Karpas-422 (cell line): ENCODE results near the gene TANGO2. TPM values are rescaled to one million over a fixed set of nuclear protein-coding genes. Genes with fewer than 3 reads are reported as not detected.

Experiments
- DNase-seq: peaks from one replicate; pipeline ENCODE4 v3.0.0-alpha.2; 2015
- H2AFZ ChIP-seq: fragments of 200-600 bp; sonication (generic); 2 replicates; pipeline ENCODE4 v1.6.1; 2014; ENCODE audit warnings: antibody characterized with exemption, low read length, mixed read lengths
- H3K27ac ChIP-seq: fragments of 200-600 bp; sonication (generic); 2 replicates; pipeline ENCODE4 v1.5.1; 2014; ENCODE audit warnings: mild to moderate bottlenecking, low read length, moderate library complexity
- H3K27me3 ChIP-seq: fragments of 200-600 bp; sonication (generic); 2 replicates; pipeline ENCODE4 v1.6.1; 2014; ENCODE audit warnings: low read length, mixed read lengths
- H3K36me3 ChIP-seq: fragments of 200-600 bp; sonication (generic); 2 replicates; pipeline ENCODE4 v1.6.1; 2014; ENCODE audit warnings: low read length, mixed read lengths; ENCODE audit not compliant: insufficient read depth
- H3K4me1 ChIP-seq: fragments of 200-600 bp; sonication (generic); 2 replicates; pipeline ENCODE4 v1.6.1; 2014; ENCODE audit warnings: mild to moderate bottlenecking, low read length, mixed read lengths
- H3K4me2 ChIP-seq: fragments of 200-600 bp; sonication (generic); 2 replicates; pipeline ENCODE4 v1.6.1; 2014; ENCODE audit warnings: low read length, low read depth, mild to moderate bottlenecking; ENCODE audit not compliant: poor library complexity, severe bottlenecking
- H3K4me3 ChIP-seq: fragments of 200-600 bp; sonication (generic); 2 replicates; pipeline ENCODE4 v1.5.1; 2014; ENCODE audit warnings: mild to moderate bottlenecking, antibody characterized with exemption, low read length, mixed read lengths
- H3K79me2 ChIP-seq: fragments of 200-600 bp; sonication (generic); 2 replicates; pipeline ENCODE4 v1.6.1; 2014; ENCODE audit warnings: mild to moderate bottlenecking, low read length, mixed read lengths
- H3K9ac ChIP-seq: fragments of 200-600 bp; sonication (generic); 2 replicates; pipeline ENCODE4 v1.6.0; 2014; ENCODE audit warnings: low read length
- H3K9me2 ChIP-seq: fragments of 200-600 bp; sonication (generic), shearing (Covaris generic); replicated peaks from 2 replicates; pipeline ENCODE4 v1.6.0; 2014; ENCODE audit warnings: mild to moderate bottlenecking, low read length, moderate library complexity; ENCODE audit not compliant: insufficient read depth
- H3K9me3 ChIP-seq: fragments of 300-700, 200-600 bp; sonication (generic); 2 replicates; pipeline ENCODE4 v1.6.1; 2014; ENCODE audit warnings: low read length, mixed read lengths
- H4K20me1 ChIP-seq: fragments of 200-600 bp; sonication (generic); 2 replicates; pipeline ENCODE4 v1.6.1; 2014; ENCODE audit warnings: mild to moderate bottlenecking, antibody characterized with exemption, low read length, low read depth; ENCODE audit not compliant: insufficient read depth
- total RNA-seq: library from RNA; depleted of rRNA; stranded (reverse); fragments of >200 nt; shearing (Covaris generic); gene quantifications from 2 replicates; pipeline ENCODE4 v1.2.3, GENCODE V29; 2014; ENCODE audit warnings: low replicate concordance

Gene TANGO2
- total RNA-seq, 1 experiment from 2014 or later: 39.0 TPM

GRCh38 chr22:20062043-20062765, 41.3 kb downstream of the TANGO2 start:
- Histone ChIP-seq H4K20me1 (no peaks in the 10 kb centered on the region), H3K4me2 (no peak overlapping the region), H3K4me1 (no peaks in the 10 kb centered on the region), H3K4me3 (no peak overlapping the region), H3K79me2 (no peaks in the 10 kb centered on the region), H2AFZ (no peak overlapping the region), H3K27me3 (no peaks in the 10 kb centered on the region), H3K9ac (no peak overlapping the region), H3K9me2 (no peaks in the 10 kb centered on the region), H3K27ac (no peak overlapping the region), H3K9me3 (no peaks in the 10 kb centered on the region), H3K36me3 (0 out of 2 replicates have a peak, but pooled peaks cover 3% of the 10 kb centered on the region)
- DNase-seq: no peak

- Histone ChIP-seq H3K9me2 (no peaks in the 10 kb centered on the region), H3K36me3 (0 out of 2 replicates have a peak, but pooled peaks cover 3% of the 10 kb centered on the region), H4K20me1 (no peaks in the 10 kb centered on the region), H3K79me2 (no peaks in the 10 kb centered on the region), H3K4me1 (no peaks in the 10 kb centered on the region), H3K9ac (no peak overlapping the region), H3K4me2 (no peak overlapping the region), H3K27ac (no peak overlapping the region), H2AFZ (no peak overlapping the region), H3K9me3 (no peaks in the 10 kb centered on the region), H3K27me3 (no peaks in the 10 kb centered on the region), H3K4me3 (no peak overlapping the region)
- no peak for DNase-seq
Observed at GRCh38 chr22:20062766-20063083, 41.8 kb downstream of the TANGO2 start.

- H3K27ac ChIP-seq: no peak overlapping the region
Observed at GRCh38 chr22:20063271-20064139, 42.6 kb downstream of the TANGO2 start.

GRCh38 chr22:20064140-20064480, 43.2 kb downstream of the TANGO2 start:
- Histone ChIP-seq H3K4me2 (no peak overlapping the region), H3K9ac (no peak overlapping the region), H3K79me2 (no peaks in the 10 kb centered on the region), H3K27me3 (no peaks in the 10 kb centered on the region), H3K4me3 (no peak overlapping the region), H3K27ac (no peak overlapping the region), H4K20me1 (no peaks in the 10 kb centered on the region), H3K4me1 (no peaks in the 10 kb centered on the region), H3K9me3 (no peaks in the 10 kb centered on the region), H2AFZ (no peak overlapping the region), H3K36me3 (0 out of 2 replicates have a peak, but pooled peaks cover 3% of the 10 kb centered on the region), H3K9me2 (no peaks in the 10 kb centered on the region)
- no peak for DNase-seq

More at GRCh38 chr22:20063271-20064139, 42.6 kb downstream of the TANGO2 start:
- Histone ChIP-seq H3K9me2 (no peaks in the 10 kb centered on the region), H3K4me3 (no peak overlapping the region), H3K27me3 (no peaks in the 10 kb centered on the region), H3K9me3 (no peaks in the 10 kb centered on the region), H2AFZ (no peak overlapping the region), H3K4me2 (no peak overlapping the region), H4K20me1 (no peaks in the 10 kb centered on the region), H3K4me1 (no peaks in the 10 kb centered on the region), H3K79me2 (no peaks in the 10 kb centered on the region), H3K36me3 (0 out of 2 replicates have a peak, but pooled peaks cover 3% of the 10 kb centered on the region), H3K9ac (no peak overlapping the region)
- no peak for DNase-seq

- H4K20me1 ChIP-seq: no peaks in the 10 kb centered on the region
- H3K9ac ChIP-seq: no peak overlapping the region
- no peaks in the 10 kb centered on the region for H3K79me2 ChIP-seq
- no peak for DNase-seq
- no peak overlapping the region for H3K4me3 ChIP-seq
- H2AFZ ChIP-seq: no peak overlapping the region
- H3K27me3 ChIP-seq: no peaks in the 10 kb centered on the region
- H3K9me3 ChIP-seq: no peaks in the 10 kb centered on the region
- no peaks in the 10 kb centered on the region for H3K4me1 ChIP-seq
- no peak overlapping the region for H3K27ac ChIP-seq
- no peaks in the 10 kb centered on the region for H3K9me2 ChIP-seq
- no peak overlapping the region for H3K4me2 ChIP-seq
- H3K36me3 ChIP-seq: 0 out of 2 replicates have a peak, but pooled peaks cover 3% of the 10 kb centered on the region
Observed at GRCh38 chr22:20064545-20065262, 43.8 kb downstream of the TANGO2 start.

GRCh38 chr22:20065896-20066616, 45.1 kb downstream of the TANGO2 start:
- H3K4me3 ChIP-seq: no peak overlapping the region
- no peak for DNase-seq
- no peak overlapping the region for H3K9ac ChIP-seq
- H4K20me1 ChIP-seq: no peaks in the 10 kb centered on the region
- no peaks in the 10 kb centered on the region for H3K79me2 ChIP-seq
- 0 out of 2 replicates have a peak, but pooled peaks cover 3% of the 10 kb centered on the region for H3K36me3 ChIP-seq
- H3K27ac ChIP-seq: no peak overlapping the region
- H3K9me2 ChIP-seq: no peaks in the 10 kb centered on the region
- no peak overlapping the region for H3K4me2 ChIP-seq
- H3K4me1 ChIP-seq: no peaks in the 10 kb centered on the region
- H3K9me3 ChIP-seq: no peaks in the 10 kb centered on the region
- no peaks in the 10 kb centered on the region for H3K27me3 ChIP-seq
- H2AFZ ChIP-seq: no peak overlapping the region

DNA sequence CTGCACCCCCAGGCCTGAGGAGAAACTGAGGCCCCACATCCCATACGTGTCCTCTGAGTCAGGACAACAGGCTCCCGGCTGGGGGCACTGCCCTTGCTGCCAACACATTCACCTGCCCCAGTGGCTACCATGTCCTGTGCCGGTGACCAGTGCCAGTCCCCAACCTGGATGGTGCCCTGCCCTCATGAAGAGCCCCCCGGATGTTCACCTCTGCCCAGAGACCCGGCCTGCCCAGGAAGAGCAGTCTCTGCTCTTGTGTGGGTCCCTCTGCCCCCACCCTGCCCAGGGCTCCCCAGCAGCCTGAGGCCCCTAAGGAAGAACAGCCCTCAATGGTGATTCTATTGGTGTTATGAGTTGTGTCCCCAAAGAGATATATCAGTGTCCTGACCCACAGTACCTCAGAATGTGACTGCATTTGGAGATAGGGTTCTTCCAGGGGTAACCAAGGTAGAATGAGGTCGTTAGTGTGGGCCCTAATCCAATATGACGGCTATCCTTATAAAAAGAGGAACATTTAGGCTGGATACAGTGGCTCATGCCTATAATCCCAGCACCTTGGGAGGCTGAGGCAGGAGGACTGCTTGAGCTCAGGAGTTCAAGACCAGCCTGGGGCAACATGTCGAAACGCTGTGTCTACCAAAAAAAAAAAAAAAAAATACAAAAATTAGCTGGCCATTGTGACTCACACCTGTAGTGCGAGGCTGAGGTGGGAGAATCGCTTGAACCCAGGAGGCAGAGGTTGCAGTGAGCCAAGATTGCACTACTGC, 45.9 kb downstream of the TANGO2 start:
- Histone ChIP-seq H3K79me2 (no peaks in the 10 kb centered on the region), H3K4me2 (no peak overlapping the region), H3K27me3 (no peaks in the 10 kb centered on the region), H3K4me1 (no peaks in the 10 kb centered on the region), H2AFZ (no peak overlapping the region), H4K20me1 (no peaks in the 10 kb centered on the region), H3K4me3 (no peak overlapping the region), H3K9me3 (no peaks in the 10 kb centered on the region), H3K9ac (no peak overlapping the region), H3K36me3 (0 out of 2 replicates have a peak, but pooled peaks cover under 1% of the 10 kb centered on the region), H3K27ac (no peak overlapping the region), H3K9me2 (no peaks in the 10 kb centered on the region)
- DNase-seq: no peak
